Activated CD4-positive, alpha-beta T cell treated with anti-CD3 and anti-CD28 coated beads, Interleukin-2, Interleukin-4, amounts not matched to agents 100 ng/mL and 50 ng/mL, durations not matched to agents 16 hours and 8 hours (primary cell): Measurements from ENCODE around the gene POLR3K.
"Not testable (repeated sequence)": the region's sequence is repeated elsewhere in the genome, so short reads cannot be mapped to it uniquely, and the experiment has no call there.

ENCODE experiments used
- DNase-seq: peaks from one replicate; pipeline ENCODE4 v3.0.0-alpha.2; 2020; ENCODE audit warnings: low spot score

Gene POLR3K

DNA sequence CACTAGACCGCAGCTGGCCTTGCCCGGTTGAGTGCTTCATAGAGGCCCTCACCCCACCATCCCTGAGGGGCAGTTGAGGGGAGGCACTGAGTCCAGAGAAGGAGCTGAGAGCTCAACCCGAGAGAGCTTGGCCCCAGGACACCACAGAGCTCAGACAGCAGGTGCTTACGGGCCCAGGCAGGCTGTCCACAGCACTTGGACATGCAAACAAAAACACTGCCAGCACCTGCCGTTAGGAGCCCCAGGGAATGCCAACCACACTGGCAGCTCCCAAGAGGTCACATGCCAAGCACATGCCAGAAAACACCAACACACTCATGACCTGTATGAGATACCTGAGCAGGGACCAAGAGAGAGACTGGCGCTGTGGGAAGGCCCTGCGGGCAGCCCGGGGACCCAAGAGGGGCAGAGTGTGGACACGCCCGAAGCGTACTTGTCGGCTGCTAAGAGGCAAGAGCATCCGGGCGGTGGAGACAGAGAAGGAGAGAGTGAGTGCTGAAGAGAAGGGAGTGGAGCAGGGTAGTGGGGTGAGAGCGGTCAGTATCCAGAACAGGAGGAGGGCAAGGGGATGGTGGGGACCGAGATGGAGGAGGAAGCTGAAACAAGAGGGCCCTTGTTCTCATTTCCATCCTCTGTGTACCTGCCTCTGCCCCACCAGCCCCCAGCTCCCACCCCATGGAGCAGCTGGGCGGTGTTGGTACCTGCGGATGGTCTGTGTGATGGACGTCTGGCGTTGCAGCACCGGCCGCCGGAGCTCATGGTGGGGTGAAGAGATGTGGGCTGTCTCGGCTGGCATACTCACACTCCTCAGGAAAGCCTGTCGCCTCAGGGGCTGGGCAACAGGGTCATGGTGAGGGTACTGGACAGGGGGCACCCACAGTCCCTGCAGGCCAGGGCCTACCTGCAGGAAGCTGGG lies 10.8 kb upstream of the POLR3K start:
- no peak for DNase-seq

DNA sequence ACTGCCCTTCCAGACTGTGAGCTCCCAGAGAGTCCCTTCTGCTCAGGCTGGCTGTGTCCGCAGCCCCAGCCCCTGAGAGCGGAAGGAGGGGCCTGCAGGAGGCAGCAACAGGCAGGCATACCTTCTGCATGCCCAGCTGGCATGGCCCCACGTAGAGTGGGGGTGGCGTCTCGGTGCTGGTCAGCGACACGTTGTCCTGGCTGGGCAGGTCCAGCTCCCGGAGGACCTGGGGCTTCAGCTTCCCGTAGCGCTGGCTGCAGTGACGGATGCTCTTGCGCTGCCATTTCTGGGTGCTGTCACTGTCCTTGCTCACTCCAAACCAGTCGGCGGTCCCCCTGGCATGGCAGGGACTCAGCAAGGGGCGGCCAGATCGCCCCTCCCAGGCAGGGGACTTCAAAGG lies 10.1 kb upstream of the POLR3K start:
- no peak for DNase-seq

DNA sequence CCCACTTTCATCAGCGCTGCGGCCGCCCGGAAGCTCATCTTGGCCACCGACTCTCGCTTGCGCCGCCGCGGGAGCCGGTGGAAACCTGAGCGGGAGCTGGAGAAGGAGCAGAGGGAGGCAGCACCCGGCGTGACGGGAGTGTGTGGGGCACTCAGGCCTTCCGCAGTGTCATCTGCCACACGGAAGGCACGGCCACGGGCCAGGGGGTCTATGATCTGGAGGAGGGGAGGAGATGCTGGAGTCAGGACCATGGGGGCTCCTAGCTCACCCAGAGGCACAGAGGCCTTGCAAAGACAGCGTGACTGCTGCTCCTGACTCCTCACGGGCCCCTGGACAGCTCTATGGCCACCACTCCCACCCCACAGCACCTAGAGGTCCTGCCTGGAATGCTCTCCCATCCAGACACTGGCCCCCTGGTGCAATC lies 9.6 kb upstream of the POLR3K start:
- DNase-seq, result no peak

DNA sequence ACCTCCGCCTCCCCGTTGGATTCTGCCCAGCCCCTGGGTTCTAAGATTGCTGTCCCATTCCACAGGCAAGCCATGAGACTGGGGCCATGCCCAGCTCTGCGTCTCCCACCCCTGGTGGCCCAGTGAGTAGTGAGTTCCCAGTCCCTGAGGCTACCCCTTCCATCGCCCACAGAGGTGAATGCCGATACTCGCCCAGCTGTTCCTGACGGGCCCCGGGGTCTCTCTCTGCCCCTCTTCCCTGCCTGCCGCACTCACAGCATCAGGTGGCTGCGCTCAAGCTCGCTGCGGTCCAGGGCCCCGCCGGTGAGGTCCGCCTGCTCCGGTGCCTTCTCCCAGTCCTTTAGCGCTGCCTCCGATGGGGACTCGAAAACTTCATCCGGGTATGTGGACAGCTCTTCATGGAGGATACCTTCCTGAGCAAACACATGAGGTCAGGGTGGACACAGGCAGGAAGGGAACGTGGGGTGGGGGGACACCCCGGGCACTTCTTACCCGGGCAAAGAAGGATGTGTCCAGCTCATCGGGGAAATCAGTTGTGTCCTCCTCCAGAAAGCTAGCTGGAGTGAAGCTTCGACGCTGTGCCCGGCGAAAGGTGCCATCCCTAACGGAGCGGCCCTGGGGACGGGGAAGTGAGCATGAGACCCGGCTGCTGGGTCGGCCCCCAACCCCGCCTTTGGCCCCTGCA lies 9.0 kb upstream of the POLR3K start:
- DNase-seq, result no peak

DNA sequence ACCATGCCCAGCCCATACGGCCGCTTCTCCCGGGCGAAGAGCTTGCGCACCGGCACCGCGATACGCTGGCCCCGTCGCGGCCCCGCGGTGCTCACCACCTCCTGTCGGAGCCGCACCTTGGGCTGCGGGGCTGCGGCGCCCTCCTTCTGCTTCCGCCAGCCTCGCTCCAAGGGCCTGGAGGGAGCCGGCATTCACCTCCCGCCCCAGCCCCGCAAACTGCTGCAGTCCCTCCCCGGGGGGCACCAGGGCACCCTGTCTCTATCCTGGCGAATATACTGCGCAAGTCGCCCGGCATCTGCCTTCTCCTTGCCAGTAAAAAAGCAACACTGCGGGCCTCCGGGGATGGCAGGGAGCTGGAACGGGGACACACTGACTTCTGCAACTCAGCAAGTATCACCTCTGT lies 8.5 kb upstream of the POLR3K start:
- no peak for DNase-seq

DNA sequence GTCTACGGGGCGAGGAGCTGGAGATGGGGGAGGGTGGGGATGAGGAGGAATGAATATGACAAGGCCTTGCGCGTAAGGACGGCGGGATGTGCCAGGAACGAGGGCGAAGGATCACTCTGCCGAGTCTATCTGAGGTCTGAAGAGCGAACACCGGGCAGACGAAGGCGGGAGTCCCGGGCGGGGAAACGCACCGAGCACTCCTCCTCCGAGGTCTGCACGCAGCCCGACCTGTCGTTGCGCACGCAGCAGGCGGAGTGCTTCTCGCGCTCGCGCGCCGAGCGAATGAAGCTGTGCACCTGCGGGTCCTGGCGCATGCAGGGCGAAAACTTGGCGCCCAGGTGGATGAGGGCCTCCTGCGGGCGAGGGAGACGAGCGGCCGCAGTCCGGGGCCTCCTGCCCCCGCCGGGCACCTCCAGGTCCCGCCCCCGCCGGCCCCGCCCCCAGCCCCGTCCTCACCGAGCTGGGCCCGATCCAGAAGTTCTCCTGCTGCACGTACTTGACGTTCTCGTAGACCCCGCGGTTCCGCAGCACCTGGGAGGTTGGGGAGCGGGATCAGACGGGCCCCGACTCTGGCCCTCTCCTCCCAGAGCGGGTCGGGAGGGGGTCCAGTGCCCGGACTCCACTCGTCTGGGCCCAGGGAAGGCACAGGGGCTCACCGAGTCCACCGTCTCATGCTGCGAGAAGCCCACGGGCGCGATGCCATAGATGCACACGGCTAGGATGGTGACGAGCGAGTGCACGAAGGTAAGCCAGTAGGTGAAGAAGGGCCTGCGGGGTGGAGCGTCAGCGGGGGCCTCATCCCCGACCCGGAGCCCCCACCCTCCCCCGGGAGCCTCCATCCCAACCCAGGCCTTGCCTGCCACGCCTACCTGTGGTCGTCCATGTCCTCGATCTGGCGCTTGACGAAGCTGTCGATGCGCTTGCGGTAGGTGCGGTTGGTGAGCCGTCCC lies 7.8 kb upstream of the POLR3K start:
- DNase-seq, result no peak

DNA sequence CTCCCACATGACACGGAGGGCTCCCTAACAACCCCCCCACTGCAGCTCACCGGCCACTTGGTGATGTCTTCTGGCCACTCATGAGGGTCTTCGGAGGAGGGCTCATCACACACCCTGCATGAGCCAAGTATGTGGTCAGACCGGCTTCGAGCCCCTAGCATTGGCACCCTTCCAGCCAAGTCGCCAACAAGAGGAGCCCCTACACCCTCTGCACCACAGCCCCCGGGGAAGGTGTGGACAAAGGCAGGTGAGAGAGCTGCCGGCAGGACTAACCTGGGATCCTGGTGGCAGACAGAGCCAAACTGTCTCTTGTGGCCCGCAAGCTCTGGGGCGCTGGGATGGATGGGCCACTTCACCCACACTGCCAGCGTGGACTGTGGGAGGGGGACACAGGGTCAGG lies 6.8 kb upstream of the POLR3K start:
- DNase-seq, result no peak

DNA sequence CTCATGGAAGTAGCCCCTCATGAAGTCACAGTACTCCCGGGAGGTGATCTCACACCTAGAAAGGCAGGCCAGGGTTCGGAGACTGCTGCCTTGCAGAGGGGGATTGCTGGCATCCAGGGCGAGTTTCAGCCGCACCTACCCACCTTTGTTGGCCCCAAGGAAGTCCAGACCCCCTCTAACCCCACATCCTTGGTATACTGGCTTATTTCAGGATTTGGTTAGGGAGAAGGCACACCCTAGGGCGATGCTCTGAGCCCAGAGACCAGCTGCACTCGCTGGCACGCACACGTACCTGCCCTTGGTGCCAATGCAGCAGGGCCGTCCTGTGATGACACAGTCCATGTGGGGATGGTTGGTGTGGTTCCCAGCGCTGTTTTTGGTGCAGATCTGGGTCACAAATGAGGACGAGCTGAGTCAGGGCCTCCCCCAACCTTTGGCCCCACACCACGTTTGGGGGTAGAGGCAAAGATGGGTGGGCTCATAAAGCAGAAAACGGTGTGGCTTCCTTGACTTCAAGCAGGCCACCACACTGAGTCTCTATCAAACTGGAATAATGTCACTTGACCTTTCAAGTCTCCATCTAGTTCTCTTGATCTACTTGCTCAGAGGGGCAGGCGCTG lies 6.1 kb upstream of the POLR3K start:
- no peak for DNase-seq

DNA sequence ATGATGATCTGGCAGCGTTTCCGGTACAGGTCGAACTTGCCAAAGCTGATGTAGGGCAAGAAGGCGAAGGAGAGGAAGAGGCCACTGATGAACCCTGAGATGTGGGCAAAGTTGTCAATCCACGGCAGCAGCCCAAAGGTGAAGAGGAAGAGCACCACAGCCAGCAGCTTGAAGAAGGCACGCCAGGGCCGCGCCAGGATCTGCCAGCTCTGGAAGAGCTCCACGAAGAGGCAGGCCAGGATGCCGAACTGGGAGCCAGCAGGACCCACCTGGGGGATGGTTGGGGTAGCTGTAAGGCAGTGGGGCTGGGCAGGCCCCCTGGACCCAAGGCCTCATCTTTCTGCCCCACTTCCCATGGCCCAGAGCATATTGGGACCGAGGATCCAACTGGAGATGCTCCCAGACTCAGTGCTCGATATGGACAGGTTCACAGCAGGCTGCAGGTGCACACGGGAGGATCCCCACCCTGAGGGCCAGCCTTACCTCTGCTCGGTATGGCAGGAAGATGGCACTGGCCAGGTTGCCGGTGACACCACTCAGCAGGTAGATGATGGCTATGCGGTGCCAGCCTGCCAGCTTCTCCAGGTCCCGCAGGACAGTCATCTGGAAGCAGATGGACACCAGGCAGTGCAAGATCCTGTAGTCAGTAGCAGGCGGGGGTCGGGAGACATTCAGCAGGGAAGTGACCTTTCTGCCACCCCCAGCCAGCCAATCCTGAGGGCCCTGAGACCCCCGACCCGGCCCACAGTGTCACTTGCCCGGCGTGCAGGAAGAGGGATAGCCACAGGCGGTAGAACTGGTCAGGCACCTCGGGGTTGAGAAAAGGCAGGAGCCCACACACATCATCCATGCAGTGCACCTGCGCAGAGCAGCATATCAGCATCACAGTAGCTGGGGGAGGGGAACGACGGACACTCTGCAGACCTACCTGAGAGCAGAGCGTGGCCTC lies 5.4 kb upstream of the POLR3K start:
- DNase-seq, result no peak

DNA sequence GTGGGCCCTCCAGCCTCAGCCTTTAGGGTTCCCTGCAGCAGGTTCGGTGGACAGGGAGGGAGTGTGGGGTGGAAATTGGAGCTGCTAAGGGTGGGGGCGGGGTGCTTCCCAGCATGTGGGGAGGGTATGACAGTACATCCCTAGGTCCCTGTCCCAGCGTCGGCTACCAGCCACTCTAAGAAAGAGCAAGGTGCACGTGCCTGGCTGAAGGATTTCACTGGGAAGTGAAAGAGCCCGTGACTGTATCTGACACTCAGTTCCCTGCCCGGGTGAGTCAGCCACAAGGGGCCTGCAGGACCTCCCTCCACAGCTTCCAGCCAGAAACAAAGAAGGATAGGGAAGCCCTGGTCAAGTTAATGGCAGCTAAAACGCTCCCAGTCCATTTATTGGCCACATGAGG lies 4.3 kb upstream of the POLR3K start:
- DNase-seq, result no peak

DNA sequence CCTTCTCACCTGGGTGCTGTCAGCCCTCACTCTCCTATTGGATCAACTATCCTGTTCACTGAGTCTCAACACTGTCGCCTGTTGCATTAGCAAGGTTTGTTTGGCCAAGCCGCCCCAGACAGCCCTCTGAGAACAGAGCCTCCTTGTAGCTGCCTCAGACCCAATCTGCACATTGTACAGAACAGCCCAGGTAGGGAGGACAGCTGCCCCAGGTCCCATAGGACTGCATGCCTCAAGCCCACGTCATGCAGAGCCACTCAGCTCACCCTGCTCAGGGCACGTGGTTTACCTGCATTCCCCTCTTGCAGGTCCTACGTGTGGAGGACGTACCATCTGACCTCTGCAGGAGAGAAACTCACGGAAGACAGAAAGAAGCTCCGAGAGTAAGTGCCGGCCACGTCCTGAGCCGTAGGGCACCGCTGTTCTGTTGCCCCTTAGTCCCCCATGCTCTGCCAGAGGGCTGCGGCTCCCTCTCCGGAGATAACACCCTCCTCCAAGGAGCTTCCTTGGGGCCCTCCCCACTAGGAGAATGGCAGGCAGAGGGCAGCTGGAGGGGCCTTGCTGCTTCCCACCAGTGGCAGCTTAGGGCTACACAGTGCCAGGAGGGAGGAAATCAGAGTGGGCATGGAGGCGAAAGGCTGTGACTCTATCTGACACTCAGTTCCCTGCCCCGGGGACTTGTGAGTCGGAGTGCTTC lies 3.0 kb upstream of the POLR3K start:
- no peak for DNase-seq

DNA sequence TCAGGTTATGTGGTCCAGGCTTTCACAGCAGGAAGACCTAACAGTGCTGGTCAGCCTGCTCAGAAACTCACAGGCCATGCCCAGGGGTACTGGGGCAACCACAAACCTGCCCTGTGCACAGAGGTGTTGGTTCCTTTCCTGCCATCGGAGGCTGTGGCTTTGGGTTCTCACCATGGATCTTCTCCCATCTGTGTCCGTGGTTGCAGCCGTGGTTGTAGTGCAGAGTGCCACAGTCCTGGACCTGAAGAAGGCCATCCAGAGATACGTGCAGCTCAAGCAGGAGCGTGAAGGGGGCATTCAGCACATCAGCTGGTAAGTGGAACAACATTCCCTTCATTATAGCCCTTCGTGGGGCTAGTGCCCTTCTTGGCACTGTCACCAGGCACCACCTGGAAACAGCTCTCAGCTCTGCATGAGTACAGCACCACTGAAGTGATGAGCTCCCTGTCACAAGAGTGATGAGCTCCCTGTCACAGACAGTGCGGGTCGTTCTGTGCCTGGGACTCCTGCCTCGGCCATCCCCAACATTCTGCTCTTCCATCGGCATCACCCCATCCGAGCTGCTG lies 2.2 kb upstream of the POLR3K start:
- DNase-seq, result no peak

DNA sequence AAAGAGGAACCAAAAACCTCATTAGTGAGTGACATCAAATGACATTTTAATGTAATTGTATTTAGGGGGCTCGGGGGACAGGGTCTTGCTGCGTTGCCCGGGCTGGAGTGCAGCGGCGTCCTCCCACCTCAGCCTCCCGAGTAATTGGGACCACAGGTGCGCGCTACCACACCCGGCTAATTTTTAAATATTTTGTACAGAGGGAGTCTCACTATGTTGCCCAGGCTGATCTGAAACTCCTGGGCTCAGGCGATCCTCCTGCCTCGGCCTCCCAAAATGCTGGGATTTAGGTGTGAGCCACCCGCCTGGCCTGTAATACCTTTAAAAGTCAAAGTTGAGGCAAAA lies 801 bp upstream of the POLR3K start:
- no peak for DNase-seq

DNA sequence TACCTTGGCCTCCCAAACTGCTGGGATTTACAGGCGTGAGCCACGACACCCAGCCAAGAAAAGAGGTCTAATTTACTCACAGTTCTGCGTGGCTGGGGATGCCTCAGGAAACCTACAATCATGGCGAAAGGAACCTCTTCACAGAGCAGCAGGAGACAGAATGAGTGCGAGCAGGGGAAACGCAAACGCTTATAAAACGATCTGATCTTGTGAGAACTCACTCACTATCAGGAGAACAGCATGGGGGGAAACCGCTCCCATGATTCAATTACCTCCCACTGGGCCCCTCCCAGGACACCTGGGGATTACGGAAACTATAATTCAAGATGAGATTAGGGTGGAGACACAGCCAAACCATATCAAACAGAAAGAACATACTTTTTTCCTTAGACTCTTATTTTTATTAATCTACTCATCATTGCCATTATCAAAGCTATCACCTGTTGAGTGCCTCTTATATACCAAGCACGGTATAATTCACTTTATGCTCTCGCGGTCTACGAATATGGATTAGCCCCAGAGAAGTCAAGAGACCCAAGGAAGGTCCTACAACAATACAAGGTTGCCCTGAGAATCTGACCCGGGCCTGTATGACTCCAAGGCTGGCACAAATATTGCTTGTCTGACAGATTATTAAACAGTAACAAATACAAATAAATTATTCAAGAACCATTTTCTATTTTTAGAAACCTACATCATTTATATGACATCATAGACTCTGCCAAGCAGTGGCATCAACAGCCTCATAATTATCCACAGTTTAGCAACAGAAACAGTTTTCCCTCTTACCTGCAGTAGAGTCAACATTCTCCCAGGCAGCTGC lies 2.4 kb downstream of the POLR3K start:
- no peak for DNase-seq

DNA sequence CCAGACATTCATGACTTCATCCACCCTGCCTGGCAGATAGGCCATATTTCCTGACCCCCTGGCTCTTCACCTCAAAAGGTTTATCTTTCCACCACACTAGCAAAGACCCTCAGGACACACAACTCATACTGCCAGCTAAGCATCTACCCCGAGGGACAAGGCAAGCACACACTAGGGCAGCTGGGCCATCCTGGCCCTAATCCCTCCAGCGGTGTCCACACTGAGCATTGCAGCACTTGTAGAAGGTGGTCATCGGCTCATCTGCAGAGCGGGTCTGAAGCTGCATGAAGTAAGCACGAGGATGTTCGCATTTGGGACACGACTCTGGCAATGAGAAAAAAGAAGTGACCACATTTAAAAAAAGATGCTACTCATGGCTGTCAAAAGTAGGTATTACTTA lies 6.2 kb downstream of the POLR3K start:
- DNase-seq, result no peak

DNA sequence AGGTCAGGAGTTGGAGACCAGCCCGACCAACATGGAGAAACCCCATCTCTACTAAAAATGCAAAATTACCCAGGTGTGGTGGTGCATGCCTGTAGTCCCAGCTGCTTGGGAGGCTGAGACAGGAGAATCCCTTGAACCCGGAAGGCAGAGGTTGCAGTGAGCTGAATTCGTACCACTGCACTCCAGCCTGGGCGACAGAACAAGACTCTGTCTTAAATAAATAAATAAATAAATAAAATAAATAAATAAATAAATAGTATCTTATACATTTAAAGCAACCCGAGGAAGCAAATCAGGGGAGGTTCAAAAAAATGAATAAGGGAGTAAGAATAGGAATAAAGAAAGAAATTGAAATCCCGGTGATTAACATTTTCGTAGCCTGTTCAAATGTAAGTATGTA lies 6.9 kb downstream of the POLR3K start:
- DNase-seq, result not testable (repeated sequence)

DNA sequence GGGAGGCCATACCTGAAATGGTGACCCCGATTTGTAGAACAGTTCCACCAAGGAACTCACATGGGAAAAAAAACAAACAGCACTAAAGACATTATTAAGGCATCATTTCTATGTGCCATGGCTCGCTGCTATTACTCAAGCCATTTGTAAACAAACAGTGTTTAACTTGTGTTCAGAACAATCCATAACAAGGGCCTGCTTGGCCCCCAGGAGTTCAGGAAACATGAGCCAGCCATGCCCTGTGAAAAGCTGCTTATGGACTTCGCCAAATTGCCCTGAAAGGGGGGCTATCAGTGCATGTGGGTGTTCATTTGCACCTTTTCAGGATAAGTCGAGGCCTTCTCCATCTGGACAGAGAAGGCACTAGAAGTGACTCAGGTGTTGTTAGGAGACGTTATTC lies 8.0 kb downstream of the POLR3K start:
- no peak for DNase-seq

DNA sequence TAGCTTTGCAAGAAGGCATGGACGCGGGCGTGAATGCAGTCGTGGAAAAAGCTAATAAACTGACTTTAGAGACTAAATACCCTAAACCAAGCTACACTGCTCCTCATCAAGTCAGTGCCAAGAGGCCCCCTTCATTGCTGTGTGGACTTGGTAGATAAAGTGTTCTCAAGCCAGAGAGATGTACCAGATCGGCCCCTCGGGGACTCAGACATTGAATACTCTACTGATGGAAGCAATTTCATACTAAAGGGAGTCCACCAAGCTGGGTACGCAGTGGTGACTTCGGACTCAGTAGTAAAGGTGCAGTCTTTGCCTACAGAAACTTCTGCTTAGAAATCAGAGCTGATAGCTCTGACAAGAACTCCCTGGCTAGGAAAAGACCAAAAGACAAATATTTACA lies 8.8 kb downstream of the POLR3K start:
- no peak for DNase-seq

DNA sequence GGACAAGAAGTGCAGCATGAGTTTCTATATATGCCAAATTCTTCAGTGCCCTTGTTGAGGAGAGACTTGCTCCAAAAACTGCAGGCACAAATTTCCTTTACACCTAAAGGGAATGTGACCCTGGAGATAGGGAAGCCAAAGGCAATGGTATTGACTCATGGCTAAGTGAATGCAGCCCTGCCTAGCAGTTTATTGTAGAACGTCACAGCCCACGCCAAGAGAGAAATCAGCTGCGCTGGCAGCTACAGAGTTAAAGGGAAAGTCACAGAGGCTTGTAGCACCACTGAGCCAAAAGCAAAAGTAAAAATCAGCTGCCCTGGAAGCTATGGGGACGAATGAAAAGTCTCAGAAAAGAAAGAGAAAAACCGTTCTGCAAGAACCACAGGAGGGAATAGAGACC lies 10.1 kb downstream of the POLR3K start:
- no peak for DNase-seq
